DMS114 treated with DMSO at 0.1 percent for 48 hours (cell line): Measurements from ENCODE around the gene EEF2KMT.
A peak's percentile ranks its signal among the peaks of the same experiment; 100 is the strongest.
"Not testable (repeated sequence)": the region's sequence is repeated elsewhere in the genome, so short reads cannot be mapped to it uniquely, and the experiment has no call there.

Experiments
- DNase-seq: peaks from one replicate; lab custom pipeline; 2025; ENCODE audit not compliant: unreplicated experiment; lab: John Stamatoyannopoulos, UW

Gene EEF2KMT

GRCh38 chr16:5097470-5098220 lies at the start of gene EEF2KMT:
Gene EEF2KMT, minus strand, starts transcription at chr16:5097795. Its CDS starts 56 bp downstream, at chr16:5097739.
- peak; percentile 92 for DNase-seq

GRCh38 chr16:5144621-5144956 lies 47.0 kb upstream of the EEF2KMT start:
- not testable (repeated sequence) for DNase-seq

- DNase-seq, result no peak
Measured at GRCh38 chr16:5143761-5144620, 46.4 kb upstream of the EEF2KMT start.

- not testable (repeated sequence) for DNase-seq
Measured at GRCh38 chr16:5140151-5140550, 42.6 kb upstream of the EEF2KMT start.

GRCh38 chr16:5134739-5135452 lies 37.3 kb upstream of the EEF2KMT start:
- DNase-seq, result not testable (repeated sequence)

- not testable (repeated sequence) for DNase-seq
Measured at GRCh38 chr16:5132915-5133600, 35.5 kb upstream of the EEF2KMT start.

- DNase-seq, result not testable (repeated sequence)
Measured at GRCh38 chr16:5131467-5132004, 33.9 kb upstream of the EEF2KMT start.

- DNase-seq, result not testable (repeated sequence)
Measured at GRCh38 chr16:5117300-5118087, 19.9 kb upstream of the EEF2KMT start.

- not testable (repeated sequence) for DNase-seq
Measured at GRCh38 chr16:5116780-5117295, 19.2 kb upstream of the EEF2KMT start.

- not testable (repeated sequence) for DNase-seq
Measured at GRCh38 chr16:5110933-5111332, 13.3 kb upstream of the EEF2KMT start.

- no peak for DNase-seq
Measured at GRCh38 chr16:5108505-5109158, 11.0 kb upstream of the EEF2KMT start.

GRCh38 chr16:5105039-5105438 lies 7.4 kb upstream of the EEF2KMT start:
- DNase-seq, result not testable (repeated sequence)

GRCh38 chr16:5103296-5104032 lies 5.9 kb upstream of the EEF2KMT start:
- not testable (repeated sequence) for DNase-seq

- not testable (repeated sequence) for DNase-seq
Measured at GRCh38 chr16:5099174-5099573, 1.6 kb upstream of the EEF2KMT start.

GRCh38 chr16:5098221-5099159 lies 895 bp upstream of the EEF2KMT start:
- DNase-seq, result peak; percentile 15

GRCh38 chr16:5097061-5097469 lies 530 bp downstream of the EEF2KMT start:
- not testable (repeated sequence) for DNase-seq

- DNase-seq, result not testable (repeated sequence)
Measured at GRCh38 chr16:5096437-5097060, 1.0 kb downstream of the EEF2KMT start.
